Small intestine (tissue), 16 donors: Measurements from ENCODE around the gene VPS18. TPM values are rescaled to one million over a fixed set of nuclear protein-coding genes. Genes with fewer than 3 reads are reported as not detected.
A peak's percentile ranks its signal among the peaks of the same experiment; 100 is the strongest.

ENCODE experiments used
- DNase-seq, 2 donors: peaks; one replicate each; pipeline versions ENCODE4 v3.0.0 to v3.0.0-alpha.2; 2013
- FAIRE-seq: peaks from 2 replicates; lab custom pipeline; 2012; peaks lifted over from hg19 to GRCh38; lab: Jason Lieb, UNC
- H3K27ac ChIP-seq, 3 donors: one replicate each; pipeline ENCODE4 v1.5.1; 2013; ENCODE audit warnings: low read length in 2 of 3, mild to moderate bottlenecking in 2 of 3, control low read depth in 1 of 3, inconsistent platforms in 1 of 3, low read depth in 1 of 3, moderate library complexity in 1 of 3
- H3K27me3 ChIP-seq, 3 donors: one replicate each; pipeline ENCODE4 v1.6.1; 2013; ENCODE audit warnings: low read length in 3 of 3, inconsistent platforms in 1 of 3; ENCODE audit not compliant: control insufficient read depth in 3 of 3, insufficient read depth in 3 of 3
- H3K36me3 ChIP-seq, 3 donors: one replicate each; pipeline ENCODE4 v1.6.1; 2013; ENCODE audit warnings: low read length in 3 of 3, inconsistent platforms in 1 of 3, low read depth in 1 of 3, mild to moderate bottlenecking in 1 of 3, moderate library complexity in 1 of 3; ENCODE audit not compliant: control insufficient read depth in 3 of 3, insufficient read depth in 2 of 3
- H3K4me1 ChIP-seq, 3 donors: one replicate each; pipeline ENCODE4 v1.6.1; 2013; ENCODE audit warnings: low read length in 2 of 3, inconsistent platforms in 1 of 3, low read depth in 1 of 3, mild to moderate bottlenecking in 1 of 3, moderate library complexity in 1 of 3; ENCODE audit not compliant: control insufficient read depth in 3 of 3, insufficient read depth in 2 of 3
- H3K4me3 ChIP-seq, 3 donors: one replicate each; pipeline ENCODE4 v1.5.1; 2013; ENCODE audit warnings: low read length in 3 of 3, control low read depth in 1 of 3, inconsistent platforms in 1 of 3, low read depth in 1 of 3, mild to moderate bottlenecking in 1 of 3, moderate library complexity in 1 of 3
- H3K9me3 ChIP-seq, 2 donors: one replicate each; pipeline ENCODE4 v1.6.1; 2013; ENCODE audit warnings: low read depth in 1 of 2, low read length in 1 of 2; ENCODE audit not compliant: control insufficient read depth in 2 of 2, insufficient read depth in 1 of 2
- WGBS, 3 donors: extraction: QIAGEN DNeasy Blood & Tissue Kit; methylation state at CpG; one replicate each; pipeline ENCODE4 v1.1.7; 2013; 5-methylcytosine and 5-hydroxymethylcytosine counted together
- long read RNA-seq, 10 donors: transcript quantifications; one replicate each; lab custom pipeline, GENCODE V29; 2026
- polyA plus RNA-seq, 4 donors: library from polyadenylated mRNA; stranded (reverse) in 3 of 4; unstranded in 1 of 4; fragments of 200-250 nt in 3 of 4; fragments of 120-200 nt in 1 of 4; gene quantifications; one replicate each; pipeline versions ENCODE4 v1.2.1 to v1.2.3, GENCODE V29; 2013
- donor health status: healthy with polysubstance abuse.
- donor health status: control.
- donor health status: control.
- donor health status: Bipolar disorder and iron deficiency.
- donor health status: healthy.

Gene VPS18
- polyA plus RNA-seq = 10 to 100 TPM in 3 of 4 donors, 1 to 10 TPM in 1; 7.6 to 20.2 (median 10.7) TPM
- long read RNA-seq, donor 1 = 0 reads
- long read RNA-seq, donor 2, partial matches to known transcripts = 0 of 2 reads
- long read RNA-seq, donor 2, other reads (novel, unspliced or antisense) = 0 of 2 reads
- long read RNA-seq, donor 3, partial matches to known transcripts = 5 of 7 reads
- long read RNA-seq, donor 3, other reads (novel, unspliced or antisense) = 0 of 7 reads
- long read RNA-seq, donor 4 = 0 reads
- long read RNA-seq, donor 5 = 0 reads
- long read RNA-seq, donor 6 = 0 reads
- long read RNA-seq, donor 7, partial matches to known transcripts = 0 of 4 reads
- long read RNA-seq, donor 7, other reads (novel, unspliced or antisense) = 0 of 4 reads
- long read RNA-seq, donor 8 = 0 reads
- long read RNA-seq, donor 9, partial matches to known transcripts = 0 of 1 reads
- long read RNA-seq, donor 9, other reads (novel, unspliced or antisense) = 0 of 1 reads
- long read RNA-seq, donor 10, partial matches to known transcripts = 0 of 2 reads
- long read RNA-seq, donor 10, other reads (novel, unspliced or antisense) = 0 of 2 reads

DNA sequence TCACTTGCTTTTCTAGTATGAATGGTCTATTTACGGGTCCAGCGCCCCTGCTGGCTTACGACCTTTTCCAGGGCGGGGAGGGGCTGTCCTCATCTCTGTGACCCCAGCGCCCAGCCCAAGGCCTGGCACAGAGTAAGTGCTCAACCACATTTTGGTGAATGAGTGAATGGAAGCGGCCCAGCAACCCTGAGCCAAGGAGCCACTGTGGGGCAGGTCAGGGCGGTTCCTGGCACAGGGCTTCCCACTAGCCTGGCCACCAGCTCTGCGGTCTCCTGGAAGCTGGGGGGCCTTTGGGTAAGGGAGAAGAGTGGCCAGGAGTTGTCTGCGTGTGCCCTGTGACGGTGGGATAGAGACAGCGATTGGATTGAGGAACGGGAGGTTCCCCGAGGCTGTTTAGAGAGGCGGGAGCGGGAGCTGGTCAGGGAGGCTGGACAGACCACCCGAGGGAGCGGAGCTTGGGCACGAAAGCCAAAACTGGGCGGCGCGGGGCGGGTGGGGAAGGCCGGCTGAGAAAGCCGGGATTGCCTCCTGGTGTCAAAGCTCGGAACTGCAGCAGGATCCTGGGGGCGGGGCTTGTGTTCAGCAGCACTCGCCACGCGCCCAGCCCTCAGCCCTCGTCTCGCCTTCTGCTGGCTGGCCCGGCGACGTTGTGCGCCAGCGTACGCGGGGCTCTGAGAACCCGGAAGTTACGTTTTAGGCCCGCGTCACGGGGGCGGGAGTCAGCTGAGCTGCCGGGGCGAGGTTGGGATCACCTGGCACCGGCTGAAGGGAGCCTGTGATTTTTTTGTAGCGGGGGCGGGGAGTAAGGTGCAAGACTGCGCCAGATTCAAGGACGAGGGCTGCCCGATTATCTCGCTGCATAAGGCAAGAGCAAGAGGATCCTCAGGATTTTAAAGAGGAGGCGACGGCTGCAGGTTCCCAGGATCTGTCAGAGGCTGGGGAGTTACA lies at the start of gene VPS18:
VPS18 (plus strand) TSS at position 718 of the 948 bp plus-strand sequence. CDS start 319 bp downstream, outside the sequence.
- Histone ChIP-seq H3K27me3 (no peaks in the 10 kb centered on the region), H3K4me3 (peak within 1 kb of the TSS; percentile 57 to 82 (median 80)), H3K27ac (peak within 1 kb of the TSS; percentile 56 to 92 (median 88)), H3K36me3 (peaks cover 2 to 21% (median 5%) of the 10 kb centered on the region in 3 donors), H3K9me3 (no peaks in the 10 kb centered on the region), H3K4me1 (peaks cover 2 to 24% (median 2%) of the 10 kb centered on the region in 3 donors)
- DNase-seq (peak; percentile 98 to 99), FAIRE-seq (no peak)
- WGBS, 3 donors = 4 to 6% (median 5%) methylated on average over 55 of the region's 55 CpGs

- peak overlapping the region; percentile 94 to 98 (median 95) for H3K27ac ChIP-seq
- DNase-seq = peak in 1 of 2 donors; percentile 31
- no peaks in the 10 kb centered on the region for H3K9me3 ChIP-seq
- no peak for FAIRE-seq
- WGBS, 3 donors = 0 to 2% (median 2%) methylated on average over 28 of the region's 28 CpGs
- peaks cover 0 to 26% (median 0%) of the 10 kb centered on the region in 3 donors for H3K4me1 ChIP-seq
- H3K36me3 ChIP-seq = peaks cover 0 to 36% (median 3%) of the 10 kb centered on the region in 3 donors
- peak overlapping the region; percentile 64 to 87 (median 75) for H3K4me3 ChIP-seq
- H3K27me3 ChIP-seq = no peaks in the 10 kb centered on the region
Observed at GRCh38 chr15:40844696-40845030, 49.6 kb upstream of the VPS18 start.

DNA sequence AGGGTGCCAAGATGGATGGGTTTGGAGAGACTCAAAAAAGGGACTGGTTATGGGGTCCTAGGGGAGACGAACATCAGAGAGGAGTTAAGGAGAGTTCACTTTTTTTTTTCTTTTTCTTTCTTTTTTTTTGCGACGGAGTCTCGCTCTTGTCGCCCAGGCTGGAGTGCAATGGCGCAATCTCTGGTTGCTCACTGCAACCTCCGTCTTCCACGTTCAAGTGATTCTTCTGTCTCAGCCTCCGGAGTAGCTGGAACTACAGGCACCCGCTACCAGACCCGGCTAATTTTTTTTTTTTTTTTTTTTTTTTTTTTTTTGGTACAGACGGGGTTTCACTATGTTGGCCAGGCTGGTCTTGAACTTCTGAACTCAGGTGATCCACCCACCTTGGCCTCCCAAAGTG lies 49.2 kb upstream of the VPS18 start:
- H3K4me1 ChIP-seq = peaks cover 0 to 27% (median 0%) of the 10 kb centered on the region in 3 donors
- WGBS, 3 donors = 12 to 43% (median 25%) methylated on average over 11 to 12 of the region's 12 CpGs
- H3K4me3 ChIP-seq = peak overlapping the region; percentile 64 to 87 (median 75)
- no peak for DNase-seq
- H3K36me3 ChIP-seq = peaks cover 0 to 36% (median 2%) of the 10 kb centered on the region in 3 donors
- FAIRE-seq = no peak
- no peaks in the 10 kb centered on the region for H3K27me3 ChIP-seq
- H3K27ac ChIP-seq = peak overlapping the region; percentile 94 to 98 (median 95)
- no peaks in the 10 kb centered on the region for H3K9me3 ChIP-seq

GRCh38 chr15:40845511-40846284 lies 48.6 kb upstream of the VPS18 start:
- Histone ChIP-seq H3K4me3 (peak overlapping the region in 2 of 3 donors; percentile 75 to 87), H3K27ac (peak overlapping the region; percentile 94 to 98 (median 95)), H3K36me3 (peaks cover 0 to 41% (median 4%) of the 10 kb centered on the region in 3 donors), H3K9me3 (no peaks in the 10 kb centered on the region), H3K27me3 (no peaks in the 10 kb centered on the region), H3K4me1 (peaks cover 0 to 32% (median 0%) of the 10 kb centered on the region in 3 donors)
- DNase-seq (peak; percentile 91 to 96), FAIRE-seq (no peak)
- 18 to 68% (median 38%) methylated on average over 8 of the region's 8 CpGs for WGBS, 3 donors

- Histone ChIP-seq H3K27ac (peak overlapping the region; percentile 93 to 95 (median 94)), H3K36me3 (peaks cover 0 to 52% (median 4%) of the 10 kb centered on the region in 3 donors), H3K27me3 (no peaks in the 10 kb centered on the region), H3K4me1 (peaks cover 0 to 40% (median 2%) of the 10 kb centered on the region in 3 donors), H3K9me3 (no peaks in the 10 kb centered on the region), H3K4me3 (peak overlapping the region in 2 of 3 donors; percentile 75 to 87)
- FAIRE-seq (no peak), DNase-seq (peak; percentile 62 to 64)
Observed at GRCh38 chr15:40846841-40847222, 47.4 kb upstream of the VPS18 start.

DNA sequence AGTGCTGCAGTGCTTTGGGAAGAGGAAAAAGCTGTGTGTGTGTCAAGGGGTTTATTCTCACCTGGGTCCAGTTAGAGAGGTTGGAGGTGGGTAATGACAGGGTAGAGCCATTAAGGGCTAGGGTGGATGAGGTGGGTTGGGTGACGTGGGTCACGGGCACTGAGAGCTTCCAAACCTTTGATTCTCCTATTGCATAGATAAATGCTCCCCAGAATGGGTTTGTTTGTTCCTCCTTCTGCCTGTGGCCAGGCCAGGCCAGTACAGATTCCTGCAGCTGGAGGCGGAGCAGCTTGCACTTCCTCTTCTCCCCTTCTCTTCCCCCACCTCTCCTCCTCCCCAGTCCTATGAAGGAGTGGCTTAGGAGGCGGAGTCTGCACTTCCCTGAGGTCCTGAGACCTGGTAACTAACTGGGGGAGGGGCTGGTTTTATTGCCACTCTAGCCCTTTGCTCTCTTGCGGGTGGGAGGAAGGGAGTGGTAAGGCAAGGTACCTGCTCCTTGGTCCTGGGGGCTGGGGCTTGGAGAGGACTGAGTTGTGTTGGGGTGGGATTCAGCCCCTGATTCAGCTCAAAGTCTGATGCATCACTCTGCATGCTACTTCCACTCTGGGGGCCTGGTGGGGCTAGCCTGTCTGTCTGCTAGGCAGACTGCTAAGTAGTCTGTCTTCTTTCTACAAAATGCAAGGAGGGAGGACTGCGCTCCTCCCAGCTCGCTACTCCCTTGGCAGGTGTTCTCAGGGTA lies 46.9 kb upstream of the VPS18 start:
- peaks cover 0 to 46% (median 6%) of the 10 kb centered on the region in 3 donors for H3K4me1 ChIP-seq
- H3K27me3 ChIP-seq = no peaks in the 10 kb centered on the region
- 8 to 44% (median 37%) methylated on average over 7 of the region's 7 CpGs for WGBS, 3 donors
- H3K27ac ChIP-seq = peak overlapping the region; percentile 93 to 95 (median 94)
- H3K4me3 ChIP-seq = peak overlapping the region in 2 of 3 donors; percentile 75 to 87
- H3K9me3 ChIP-seq = no peaks in the 10 kb centered on the region
- H3K36me3 ChIP-seq = peaks cover 0 to 57% (median 4%) of the 10 kb centered on the region in 3 donors
- DNase-seq (peak; percentile 97 to 100), FAIRE-seq (no peak)

DNA sequence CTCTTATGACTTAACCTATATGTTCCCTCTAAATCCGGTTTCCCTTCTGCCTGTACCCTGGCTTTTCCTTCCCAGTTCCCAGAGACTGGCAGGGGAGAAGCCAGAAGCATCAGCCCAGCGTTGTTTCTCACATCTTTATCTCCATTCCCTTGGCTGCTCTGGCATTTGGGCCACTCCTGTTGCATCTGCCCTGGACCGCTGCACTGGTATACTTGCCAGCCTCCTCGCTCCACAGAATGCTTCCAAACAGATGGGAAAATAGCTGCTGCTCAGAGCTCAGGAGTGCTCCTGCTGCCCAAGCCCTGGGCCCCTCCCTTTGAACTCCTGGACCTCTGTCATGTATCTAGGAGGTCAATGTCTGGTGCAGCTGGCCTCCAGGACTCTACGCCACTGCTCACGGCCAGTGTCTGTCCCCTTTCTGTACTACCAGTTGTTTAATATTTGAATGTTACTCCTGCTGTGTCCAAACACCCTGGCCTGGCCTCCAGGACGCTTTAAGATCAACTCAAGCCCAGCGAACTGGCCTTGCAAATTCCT lies 43.6 kb upstream of the VPS18 start:
- no peaks in the 10 kb centered on the region for H3K27me3 ChIP-seq
- no peaks in the 10 kb centered on the region for H3K9me3 ChIP-seq
- H3K4me1 ChIP-seq = peaks cover 0 to 56% (median 6%) of the 10 kb centered on the region in 3 donors
- peak overlapping the region in 1 of 3 donors; percentile 56 for H3K27ac ChIP-seq
- FAIRE-seq (no peak), DNase-seq (peak; percentile 62 to 75)
- H3K36me3 ChIP-seq = peaks cover 7 to 81% (median 12%) of the 10 kb centered on the region in 3 donors
- WGBS, 3 donors = 55 to 77% (median 58%) methylated on average over 8 of the region's 8 CpGs
- no peak overlapping the region for H3K4me3 ChIP-seq
